RWPE2 (cell line): Measurements from ENCODE around the gene BMP6.
A peak's percentile ranks its signal among the peaks of the same experiment; 100 is the strongest.

Experiments
- ATAC-seq: fragments of 200-7000 bp; cut with Tn5 transposase; 3 replicates; pipeline ENCODE4 v1.9.1; 2021; ENCODE audit warnings: low read depth
- DNase-seq: peaks from one replicate; pipeline ENCODE4 v3.0.0-alpha.2; 2020; ENCODE audit warnings: low spot score
- H3K27ac ChIP-seq: fragments of 450-650 bp; 2 replicates; pipeline ENCODE4 v1.5.1; 2017; ENCODE audit warnings: mild to moderate bottlenecking; ENCODE audit not compliant: poor library complexity, severe bottlenecking
- H3K27me3 ChIP-seq: fragments of 250-450 bp; sonication (Bioruptor Pico); 2 replicates; pipeline ENCODE4 v1.5.1; 2021; ENCODE audit warnings: mild to moderate bottlenecking, moderate library complexity; ENCODE audit not compliant: insufficient read depth, poor library complexity, severe bottlenecking
- H3K36me3 ChIP-seq: fragments of 250-450 bp; sonication (Bioruptor Pico); 2 replicates; pipeline ENCODE4 v1.5.1; 2020; ENCODE audit warnings: low read depth, mild to moderate bottlenecking, moderate library complexity
- H3K4me1 ChIP-seq: fragments of 250-450 bp; sonication (Bioruptor Pico); 2 replicates; pipeline ENCODE4 v1.5.1; 2021; ENCODE audit warnings: mild to moderate bottlenecking, moderate library complexity; ENCODE audit not compliant: insufficient read depth, poor library complexity, severe bottlenecking
- H3K4me3 ChIP-seq: fragments of 250-450 bp; sonication (Bioruptor Pico); 2 replicates; pipeline ENCODE4 v1.5.1; 2021; ENCODE audit warnings: mild to moderate bottlenecking, moderate library complexity; ENCODE audit not compliant: severe bottlenecking
- H3K9me3 ChIP-seq: fragments of 250-450 bp; sonication (Bioruptor Pico); 2 replicates; pipeline ENCODE4 v1.5.1; 2021; ENCODE audit warnings: mild to moderate bottlenecking, moderate library complexity; ENCODE audit not compliant: severe bottlenecking
- TF ChIP-seq, protein P1 (sequence below): fragments of 450-650 bp; IDR thresholded peaks from one replicate; pipeline ENCODE4 v1.5.1; 2017; ENCODE audit warnings: mild to moderate bottlenecking, moderate library complexity; ENCODE audit not compliant: poor library complexity, severe bottlenecking

The BMP6 gene

DNA sequence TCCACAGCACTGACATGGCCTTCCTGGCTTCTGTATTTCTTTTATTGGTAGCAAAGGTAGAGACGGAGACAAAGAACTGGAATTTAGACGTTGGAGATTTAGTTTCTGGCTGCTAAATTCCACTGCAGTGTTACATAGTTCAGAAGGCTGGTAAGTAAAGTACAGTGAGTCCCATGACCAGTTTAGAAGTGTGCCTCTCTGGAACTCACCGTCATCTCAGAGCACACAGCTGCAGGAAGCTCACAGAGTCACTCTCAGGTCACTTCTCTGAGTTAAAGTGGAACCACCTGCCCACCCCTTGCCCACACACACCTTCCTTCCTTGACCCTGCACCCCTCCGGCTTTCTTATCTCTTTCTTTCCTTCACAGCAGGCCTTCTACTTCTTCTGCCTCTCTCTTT lies 19.6 kb upstream of the BMP6 start:
- Histone ChIP-seq H3K27ac (no peak overlapping the region), H3K36me3 (no peaks in the 10 kb centered on the region), H3K27me3 (no peaks in the 10 kb centered on the region), H3K9me3 (no peaks in the 10 kb centered on the region), H3K4me3 (no peak overlapping the region), H3K4me1 (peaks cover 5% of the 10 kb centered on the region)
- TF ChIP-seq, protein P1, sequence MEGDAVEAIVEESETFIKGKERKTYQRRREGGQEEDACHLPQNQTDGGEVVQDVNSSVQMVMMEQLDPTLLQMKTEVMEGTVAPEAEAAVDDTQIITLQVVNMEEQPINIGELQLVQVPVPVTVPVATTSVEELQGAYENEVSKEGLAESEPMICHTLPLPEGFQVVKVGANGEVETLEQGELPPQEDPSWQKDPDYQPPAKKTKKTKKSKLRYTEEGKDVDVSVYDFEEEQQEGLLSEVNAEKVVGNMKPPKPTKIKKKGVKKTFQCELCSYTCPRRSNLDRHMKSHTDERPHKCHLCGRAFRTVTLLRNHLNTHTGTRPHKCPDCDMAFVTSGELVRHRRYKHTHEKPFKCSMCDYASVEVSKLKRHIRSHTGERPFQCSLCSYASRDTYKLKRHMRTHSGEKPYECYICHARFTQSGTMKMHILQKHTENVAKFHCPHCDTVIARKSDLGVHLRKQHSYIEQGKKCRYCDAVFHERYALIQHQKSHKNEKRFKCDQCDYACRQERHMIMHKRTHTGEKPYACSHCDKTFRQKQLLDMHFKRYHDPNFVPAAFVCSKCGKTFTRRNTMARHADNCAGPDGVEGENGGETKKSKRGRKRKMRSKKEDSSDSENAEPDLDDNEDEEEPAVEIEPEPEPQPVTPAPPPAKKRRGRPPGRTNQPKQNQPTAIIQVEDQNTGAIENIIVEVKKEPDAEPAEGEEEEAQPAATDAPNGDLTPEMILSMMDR = no peak
- ATAC-seq (no peak), DNase-seq (no peak)

GRCh38 chr6:7707787-7708186 lies 18.1 kb upstream of the BMP6 start:
- no peak for DNase-seq
- H3K27me3 ChIP-seq = no peaks in the 10 kb centered on the region
- TF ChIP-seq, protein P1 = no peak
- H3K4me1 ChIP-seq = peaks cover 5% of the 10 kb centered on the region
- no peak for ATAC-seq
- no peaks in the 10 kb centered on the region for H3K36me3 ChIP-seq
- no peaks in the 10 kb centered on the region for H3K9me3 ChIP-seq
- no peak overlapping the region for H3K27ac ChIP-seq
- H3K4me3 ChIP-seq = no peak overlapping the region

- TF ChIP-seq, protein P1 = no peak
- H3K4me1 ChIP-seq = peaks cover 3% of the 10 kb centered on the region
- no peak overlapping the region for H3K4me3 ChIP-seq
- H3K36me3 ChIP-seq = no peaks in the 10 kb centered on the region
- no peak overlapping the region for H3K27ac ChIP-seq
- no peaks in the 10 kb centered on the region for H3K9me3 ChIP-seq
- ATAC-seq (no peak), DNase-seq (no peak)
- H3K27me3 ChIP-seq = peaks cover 14% of the 10 kb centered on the region
Measured at GRCh38 chr6:7719364-7719850, 6.5 kb upstream of the BMP6 start.

GRCh38 chr6:7720346-7720745 lies 5.6 kb upstream of the BMP6 start:
- no peak overlapping the region for H3K4me3 ChIP-seq
- TF ChIP-seq, protein P1 = no peak
- no peaks in the 10 kb centered on the region for H3K36me3 ChIP-seq
- H3K27ac ChIP-seq = no peak overlapping the region
- H3K27me3 ChIP-seq = peaks cover 23% of the 10 kb centered on the region
- ATAC-seq (no peak), DNase-seq (no peak)
- H3K4me1 ChIP-seq = peaks cover 3% of the 10 kb centered on the region
- no peaks in the 10 kb centered on the region for H3K9me3 ChIP-seq

DNA sequence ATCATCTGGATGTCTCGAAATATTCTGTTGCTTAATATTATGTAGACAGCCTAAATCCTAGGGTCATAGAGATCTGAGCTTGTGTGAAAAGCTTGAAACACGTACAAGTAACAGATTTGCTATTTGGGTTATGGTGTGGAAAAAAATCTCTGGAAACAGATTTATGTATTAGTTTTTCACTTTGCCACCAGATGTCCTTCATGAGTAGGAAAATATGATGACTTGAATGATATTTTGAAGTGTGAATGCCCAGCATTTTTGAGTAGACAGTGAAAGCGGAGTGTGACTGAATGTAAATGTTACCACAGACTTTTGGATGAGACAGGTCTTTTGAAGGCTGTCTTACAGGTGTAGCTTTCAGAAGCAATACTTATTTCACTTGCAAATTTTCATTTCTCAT lies 4.2 kb upstream of the BMP6 start:
- TF ChIP-seq, protein P1 = peak; percentile 56
- no peak overlapping the region for H3K27ac ChIP-seq
- peaks cover 7% of the 10 kb centered on the region for H3K4me1 ChIP-seq
- H3K9me3 ChIP-seq = no peaks in the 10 kb centered on the region
- H3K4me3 ChIP-seq = no peak overlapping the region
- peaks cover 34% of the 10 kb centered on the region for H3K27me3 ChIP-seq
- no peaks in the 10 kb centered on the region for H3K36me3 ChIP-seq
- ATAC-seq = no peak
- no peak for DNase-seq
